Natural killer cell treated with Interleukin-12 subunit alpha and Interleukin-12 subunit beta and Interleukin-15 and Interleukin-18, amount 100 ng/mL, for 72 hours (primary cell): Measurements from ENCODE around the gene GAGE12E. TPM values are rescaled to one million over a fixed set of nuclear protein-coding genes. Genes with fewer than 3 reads are reported as not detected.
A peak's percentile ranks its signal among the peaks of the same experiment; 100 is the strongest.
"Not testable (repeated sequence)": the region's sequence is repeated elsewhere in the genome, so short reads cannot be mapped to it uniquely, and the experiment has no call there.

ENCODE experiments used
- ATAC-seq, 2 donors: fragments of 150-1000 bp; cut with Tn5 transposase in 1 of 2; sonication (Bioruptor Pico), chemical (Tn5 transposase) in 1 of 2; 2 replicates each; pipeline ENCODE4 v1.10.0; 2021
- DNase-seq: peaks from one replicate; pipeline ENCODE4 v3.0.0; 2022; ENCODE audit warnings: low spot score
- H3K27ac Mint-ChIP-seq, 2 donors: 1 replicate in 1 of 2; 2 replicates in 1 of 2; pipeline ENCODE4 v1.8.0; 2022; ENCODE audit warnings: mixed read lengths in 2 of 2, mild to moderate bottlenecking in 1 of 2, moderate library complexity in 1 of 2
- H3K27me3 Mint-ChIP-seq, 2 donors: 1 replicate in 1 of 2; 2 replicates in 1 of 2; pipeline ENCODE4 v1.8.0; 2022; ENCODE audit warnings: mixed read lengths in 2 of 2
- H3K36me3 Mint-ChIP-seq: one replicate; pipeline ENCODE4 v1.8.0; 2022; ENCODE audit warnings: mixed read lengths
- H3K4me1 Mint-ChIP-seq, 2 donors: 1 replicate in 1 of 2; 2 replicates in 1 of 2; pipeline ENCODE4 v1.8.0; 2022; ENCODE audit warnings: low read depth in 2 of 2, mixed read lengths in 2 of 2, mild to moderate bottlenecking in 1 of 2
- H3K4me3 Mint-ChIP-seq: one replicate; pipeline ENCODE4 v1.8.0; 2022; ENCODE audit warnings: mixed read lengths
- H3K9me3 Mint-ChIP-seq: 2 replicates; pipeline ENCODE4 v1.8.0; 2022; ENCODE audit warnings: mixed read lengths
- total RNA-seq, 2 donors: library from RNA; stranded (reverse); gene quantifications; one replicate each; pipeline ENCODE4 v1.2.3, GENCODE V29; 2022

Gene GAGE12E, protein sequence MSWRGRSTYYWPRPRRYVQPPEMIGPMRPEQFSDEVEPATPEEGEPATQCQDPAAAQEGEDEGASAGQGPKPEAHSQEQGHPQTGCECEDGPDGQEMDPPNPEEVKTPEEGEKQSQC
- not detected for total RNA-seq

DNA sequence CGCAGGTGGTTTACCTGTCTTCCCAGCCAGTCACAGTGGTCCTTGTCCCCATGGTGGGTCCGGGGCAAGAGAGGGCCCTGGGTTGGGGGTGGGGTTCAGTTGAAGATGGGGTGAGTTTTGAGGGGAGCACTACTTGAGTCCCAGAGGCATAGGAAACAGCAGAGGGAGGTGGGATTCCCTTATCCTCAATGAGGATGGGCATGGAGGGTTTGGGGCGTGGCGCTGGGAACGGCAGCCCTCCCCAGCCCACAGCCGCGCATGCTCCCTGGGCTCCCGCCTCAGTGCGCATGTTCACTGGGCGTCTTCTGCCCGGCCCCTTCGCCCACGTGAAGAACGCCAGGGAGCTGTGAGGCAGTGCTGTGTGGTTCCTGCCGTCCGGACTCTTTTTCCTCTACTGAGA, at the start of gene GAGE12E:
Gene GAGE12E, plus strand, starts transcription at position 301 of the 400 bp plus-strand sequence. CDS start 1,155 bp downstream, outside the sequence.
- not testable (repeated sequence) for H3K9me3 Mint-ChIP-seq, H3K27me3 Mint-ChIP-seq, H3K4me3 Mint-ChIP-seq, DNase-seq, H3K4me1 Mint-ChIP-seq, ATAC-seq, H3K36me3 Mint-ChIP-seq, H3K27ac Mint-ChIP-seq

DNA sequence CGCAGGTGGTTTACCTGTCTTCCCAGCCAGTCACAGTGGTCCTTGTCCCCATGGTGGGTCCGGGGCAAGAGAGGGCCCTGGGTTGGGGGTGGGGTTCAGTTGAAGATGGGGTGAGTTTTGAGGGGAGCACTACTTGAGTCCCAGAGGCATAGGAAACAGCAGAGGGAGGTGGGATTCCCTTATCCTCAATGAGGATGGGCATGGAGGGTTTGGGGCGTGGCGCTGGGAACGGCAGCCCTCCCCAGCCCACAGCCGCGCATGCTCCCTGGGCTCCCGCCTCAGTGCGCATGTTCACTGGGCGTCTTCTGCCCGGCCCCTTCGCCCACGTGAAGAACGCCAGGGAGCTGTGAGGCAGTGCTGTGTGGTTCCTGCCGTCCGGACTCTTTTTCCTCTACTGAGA, 19.2 kb upstream of the GAGE12E start, which contains the start of gene GAGE12C:
Gene GAGE12C, plus strand, starts transcription at position 301 of the 400 bp plus-strand sequence. CDS start 1,155 bp downstream, outside the sequence.
- not testable (repeated sequence) for H3K36me3 Mint-ChIP-seq, H3K4me1 Mint-ChIP-seq, ATAC-seq, H3K4me3 Mint-ChIP-seq, H3K27me3 Mint-ChIP-seq, H3K9me3 Mint-ChIP-seq, H3K27ac Mint-ChIP-seq, DNase-seq

DNA sequence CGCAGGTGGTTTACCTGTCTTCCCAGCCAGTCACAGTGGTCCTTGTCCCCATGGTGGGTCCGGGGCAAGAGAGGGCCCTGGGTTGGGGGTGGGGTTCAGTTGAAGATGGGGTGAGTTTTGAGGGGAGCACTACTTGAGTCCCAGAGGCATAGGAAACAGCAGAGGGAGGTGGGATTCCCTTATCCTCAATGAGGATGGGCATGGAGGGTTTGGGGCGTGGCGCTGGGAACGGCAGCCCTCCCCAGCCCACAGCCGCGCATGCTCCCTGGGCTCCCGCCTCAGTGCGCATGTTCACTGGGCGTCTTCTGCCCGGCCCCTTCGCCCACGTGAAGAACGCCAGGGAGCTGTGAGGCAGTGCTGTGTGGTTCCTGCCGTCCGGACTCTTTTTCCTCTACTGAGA, 9.7 kb upstream of the GAGE12E start, which contains the start of gene GAGE12D:
Gene GAGE12D, plus strand, starts transcription at position 301 of the 400 bp plus-strand sequence. CDS start 1,155 bp downstream, outside the sequence.
- ATAC-seq, H3K27ac Mint-ChIP-seq, H3K4me1 Mint-ChIP-seq, H3K27me3 Mint-ChIP-seq, H3K36me3 Mint-ChIP-seq, H3K9me3 Mint-ChIP-seq, H3K4me3 Mint-ChIP-seq, DNase-seq: not testable (repeated sequence)

DNA sequence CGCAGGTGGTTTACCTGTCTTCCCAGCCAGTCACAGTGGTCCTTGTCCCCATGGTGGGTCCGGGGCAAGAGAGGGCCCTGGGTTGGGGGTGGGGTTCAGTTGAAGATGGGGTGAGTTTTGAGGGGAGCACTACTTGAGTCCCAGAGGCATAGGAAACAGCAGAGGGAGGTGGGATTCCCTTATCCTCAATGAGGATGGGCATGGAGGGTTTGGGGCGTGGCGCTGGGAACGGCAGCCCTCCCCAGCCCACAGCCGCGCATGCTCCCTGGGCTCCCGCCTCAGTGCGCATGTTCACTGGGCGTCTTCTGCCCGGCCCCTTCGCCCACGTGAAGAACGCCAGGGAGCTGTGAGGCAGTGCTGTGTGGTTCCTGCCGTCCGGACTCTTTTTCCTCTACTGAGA, 9.5 kb downstream of the GAGE12E start, which contains the start of gene GAGE12F:
Gene GAGE12F, plus strand, starts transcription at position 301 of the 400 bp plus-strand sequence. CDS start 1,155 bp downstream, outside the sequence.
- H3K9me3 Mint-ChIP-seq, H3K27ac Mint-ChIP-seq, H3K27me3 Mint-ChIP-seq, ATAC-seq, H3K4me3 Mint-ChIP-seq, DNase-seq, H3K4me1 Mint-ChIP-seq, H3K36me3 Mint-ChIP-seq: not testable (repeated sequence)

DNA sequence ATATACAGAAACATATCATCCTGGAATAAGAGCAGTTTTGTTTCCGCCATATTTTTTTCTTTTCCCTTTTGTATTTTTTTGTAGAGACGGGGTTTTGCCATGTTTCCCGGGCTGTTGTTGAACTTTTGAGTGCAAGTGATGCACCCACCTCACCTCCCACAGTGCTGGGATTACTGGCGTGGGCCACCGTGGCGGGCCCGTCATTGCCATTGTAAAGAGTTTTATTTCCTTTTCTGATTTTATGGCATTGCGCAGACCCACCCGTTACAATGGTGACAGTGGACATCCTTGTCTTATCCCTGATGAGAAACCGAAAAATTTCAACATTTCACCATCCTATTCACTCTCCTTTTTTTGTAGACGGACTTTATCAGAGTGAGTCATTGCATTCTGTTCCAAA, 17.6 kb downstream of the GAGE12E start:
- not testable (repeated sequence) for ATAC-seq, H3K27ac Mint-ChIP-seq, H3K36me3 Mint-ChIP-seq, DNase-seq, H3K9me3 Mint-ChIP-seq, H3K4me3 Mint-ChIP-seq, H3K4me1 Mint-ChIP-seq, H3K27me3 Mint-ChIP-seq

DNA sequence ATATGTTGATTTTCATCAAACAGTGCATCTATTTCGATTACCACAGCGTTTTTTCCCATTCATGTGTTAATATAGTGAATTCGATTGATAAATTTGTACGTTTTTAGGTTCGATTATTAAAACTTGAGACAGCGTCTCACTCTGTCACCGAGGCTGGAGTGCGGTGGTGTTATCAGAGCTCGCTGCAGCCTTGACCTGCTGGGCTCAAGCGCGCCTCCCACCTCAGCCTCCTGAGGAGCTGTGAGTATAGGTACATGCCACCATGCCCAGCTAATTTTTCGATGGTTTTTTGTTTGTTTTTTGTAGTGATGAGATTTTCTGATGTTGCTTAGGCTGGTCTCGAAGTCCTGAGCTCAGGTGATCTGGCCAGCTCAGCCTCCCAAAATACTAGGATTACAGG, 18.1 kb downstream of the GAGE12E start:
- H3K27me3 Mint-ChIP-seq, H3K36me3 Mint-ChIP-seq, H3K4me1 Mint-ChIP-seq, H3K4me3 Mint-ChIP-seq, H3K9me3 Mint-ChIP-seq, DNase-seq, H3K27ac Mint-ChIP-seq, ATAC-seq: not testable (repeated sequence)

DNA sequence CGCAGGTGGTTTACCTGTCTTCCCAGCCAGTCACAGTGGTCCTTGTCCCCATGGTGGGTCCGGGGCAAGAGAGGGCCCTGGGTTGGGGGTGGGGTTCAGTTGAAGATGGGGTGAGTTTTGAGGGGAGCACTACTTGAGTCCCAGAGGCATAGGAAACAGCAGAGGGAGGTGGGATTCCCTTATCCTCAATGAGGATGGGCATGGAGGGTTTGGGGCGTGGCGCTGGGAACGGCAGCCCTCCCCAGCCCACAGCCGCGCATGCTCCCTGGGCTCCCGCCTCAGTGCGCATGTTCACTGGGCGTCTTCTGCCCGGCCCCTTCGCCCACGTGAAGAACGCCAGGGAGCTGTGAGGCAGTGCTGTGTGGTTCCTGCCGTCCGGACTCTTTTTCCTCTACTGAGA, 19.0 kb downstream of the GAGE12E start, which contains the start of gene GAGE12G:
Gene GAGE12G, plus strand, starts transcription at position 301 of the 400 bp plus-strand sequence. CDS start 1,155 bp downstream, outside the sequence.
- not testable (repeated sequence) for H3K27ac Mint-ChIP-seq, ATAC-seq, H3K4me1 Mint-ChIP-seq, H3K9me3 Mint-ChIP-seq, H3K4me3 Mint-ChIP-seq, H3K27me3 Mint-ChIP-seq, H3K36me3 Mint-ChIP-seq, DNase-seq

DNA sequence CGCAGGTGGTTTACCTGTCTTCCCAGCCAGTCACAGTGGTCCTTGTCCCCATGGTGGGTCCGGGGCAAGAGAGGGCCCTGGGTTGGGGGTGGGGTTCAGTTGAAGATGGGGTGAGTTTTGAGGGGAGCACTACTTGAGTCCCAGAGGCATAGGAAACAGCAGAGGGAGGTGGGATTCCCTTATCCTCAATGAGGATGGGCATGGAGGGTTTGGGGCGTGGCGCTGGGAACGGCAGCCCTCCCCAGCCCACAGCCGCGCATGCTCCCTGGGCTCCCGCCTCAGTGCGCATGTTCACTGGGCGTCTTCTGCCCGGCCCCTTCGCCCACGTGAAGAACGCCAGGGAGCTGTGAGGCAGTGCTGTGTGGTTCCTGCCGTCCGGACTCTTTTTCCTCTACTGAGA, 28.6 kb downstream of the GAGE12E start, which contains the start of gene GAGE12H:
Gene GAGE12H, plus strand, starts transcription at position 301 of the 400 bp plus-strand sequence. CDS start 1,155 bp downstream, outside the sequence.
- H3K27me3 Mint-ChIP-seq, H3K9me3 Mint-ChIP-seq, H3K27ac Mint-ChIP-seq, DNase-seq, ATAC-seq, H3K4me3 Mint-ChIP-seq, H3K4me1 Mint-ChIP-seq, H3K36me3 Mint-ChIP-seq: not testable (repeated sequence)

DNA sequence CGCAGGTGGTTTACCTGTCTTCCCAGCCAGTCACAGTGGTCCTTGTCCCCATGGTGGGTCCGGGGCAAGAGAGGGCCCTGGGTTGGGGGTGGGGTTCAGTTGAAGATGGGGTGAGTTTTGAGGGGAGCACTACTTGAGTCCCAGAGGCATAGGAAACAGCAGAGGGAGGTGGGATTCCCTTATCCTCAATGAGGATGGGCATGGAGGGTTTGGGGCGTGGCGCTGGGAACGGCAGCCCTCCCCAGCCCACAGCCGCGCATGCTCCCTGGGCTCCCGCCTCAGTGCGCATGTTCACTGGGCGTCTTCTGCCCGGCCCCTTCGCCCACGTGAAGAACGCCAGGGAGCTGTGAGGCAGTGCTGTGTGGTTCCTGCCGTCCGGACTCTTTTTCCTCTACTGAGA, 38.1 kb downstream of the GAGE12E start, which contains the start of gene GAGE2A:
Gene GAGE2A, plus strand, starts transcription at position 301 of the 400 bp plus-strand sequence. CDS start 1,155 bp downstream, outside the sequence.
- DNase-seq, H3K27ac Mint-ChIP-seq, H3K27me3 Mint-ChIP-seq, H3K4me1 Mint-ChIP-seq, H3K4me3 Mint-ChIP-seq, H3K9me3 Mint-ChIP-seq, ATAC-seq, H3K36me3 Mint-ChIP-seq: not testable (repeated sequence)

DNA sequence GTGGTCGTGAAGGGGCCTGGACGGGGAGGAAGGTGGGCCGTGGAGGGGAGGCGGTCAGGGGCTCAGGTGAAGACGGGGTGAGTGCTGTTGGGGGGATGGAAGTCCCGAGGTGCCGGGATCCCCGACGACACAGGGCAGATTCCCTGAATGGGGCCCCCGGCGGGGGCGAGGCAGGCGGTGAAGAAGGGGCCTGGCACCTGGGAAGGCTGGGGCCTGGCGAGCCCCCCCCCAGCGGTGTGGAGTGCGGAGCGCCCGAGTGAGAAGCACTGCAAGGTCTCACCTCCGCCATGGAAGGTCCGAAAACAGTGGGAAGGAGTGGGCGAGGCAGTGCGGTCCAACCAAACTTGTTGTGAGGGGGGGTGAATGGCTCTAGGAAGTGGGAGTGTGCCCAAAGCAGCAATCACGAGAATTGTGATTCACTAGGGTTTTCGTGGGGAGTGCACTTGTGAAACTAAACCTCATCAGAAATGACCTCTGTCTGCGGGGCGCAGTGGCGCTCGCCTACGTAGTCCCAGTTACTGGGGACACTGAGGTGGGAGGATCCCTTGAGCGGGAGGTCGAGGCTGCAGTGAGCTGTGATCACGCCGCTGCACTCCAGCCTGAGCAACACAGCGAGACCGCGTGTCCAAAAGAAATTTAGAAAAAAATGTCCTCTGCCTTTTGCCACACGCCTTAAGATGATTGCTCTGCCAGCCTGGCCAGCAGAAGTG, 38.8 kb downstream of the GAGE12E start:
- ATAC-seq, H3K36me3 Mint-ChIP-seq, H3K27ac Mint-ChIP-seq, H3K9me3 Mint-ChIP-seq, H3K4me1 Mint-ChIP-seq, H3K4me3 Mint-ChIP-seq, H3K27me3 Mint-ChIP-seq: not testable (repeated sequence)
- DNase-seq, result peak; percentile 73

DNA sequence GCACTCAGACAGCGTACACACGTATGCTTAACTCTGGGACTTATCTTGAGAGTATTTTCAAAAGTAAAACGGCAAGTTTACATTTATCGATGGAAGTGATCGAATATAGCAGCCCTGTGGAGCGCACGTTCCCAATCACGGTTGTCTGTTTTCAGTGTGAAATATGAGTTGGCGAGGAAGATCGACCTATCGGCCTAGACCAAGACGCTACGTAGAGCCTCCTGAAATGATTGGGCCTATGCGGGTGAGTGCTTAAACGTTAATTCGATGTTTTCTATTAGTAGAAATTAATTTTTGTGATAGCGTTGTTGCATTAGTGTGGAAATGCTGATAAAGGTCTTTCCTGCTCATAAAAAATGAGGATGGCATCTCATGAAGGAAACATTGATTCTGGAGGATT, 39.4 kb downstream of the GAGE12E start:
- not testable (repeated sequence) for H3K27me3 Mint-ChIP-seq, H3K4me1 Mint-ChIP-seq, H3K4me3 Mint-ChIP-seq, ATAC-seq, H3K9me3 Mint-ChIP-seq, H3K36me3 Mint-ChIP-seq, DNase-seq, H3K27ac Mint-ChIP-seq

DNA sequence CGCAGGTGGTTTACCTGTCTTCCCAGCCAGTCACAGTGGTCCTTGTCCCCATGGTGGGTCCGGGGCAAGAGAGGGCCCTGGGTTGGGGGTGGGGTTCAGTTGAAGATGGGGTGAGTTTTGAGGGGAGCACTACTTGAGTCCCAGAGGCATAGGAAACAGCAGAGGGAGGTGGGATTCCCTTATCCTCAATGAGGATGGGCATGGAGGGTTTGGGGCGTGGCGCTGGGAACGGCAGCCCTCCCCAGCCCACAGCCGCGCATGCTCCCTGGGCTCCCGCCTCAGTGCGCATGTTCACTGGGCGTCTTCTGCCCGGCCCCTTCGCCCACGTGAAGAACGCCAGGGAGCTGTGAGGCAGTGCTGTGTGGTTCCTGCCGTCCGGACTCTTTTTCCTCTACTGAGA, 47.6 kb downstream of the GAGE12E start, which contains the start of gene GAGE1:
Gene GAGE1, plus strand, starts transcription at position 301 of the 400 bp plus-strand sequence. CDS start 1,155 bp downstream, outside the sequence.
- not testable (repeated sequence) for H3K9me3 Mint-ChIP-seq, H3K36me3 Mint-ChIP-seq, ATAC-seq, H3K27me3 Mint-ChIP-seq, DNase-seq, H3K4me3 Mint-ChIP-seq, H3K4me1 Mint-ChIP-seq, H3K27ac Mint-ChIP-seq
